HG03095 (cell line): ENCODE data around the gene CCP110.
A peak's percentile ranks its signal among the peaks of the same experiment; 100 is the strongest.

Experiments
- ATAC-seq: cut with Tn5 transposase; IDR thresholded peaks from one replicate; pipeline ENCODE4 v1.9.1; 2021; ENCODE audit warnings: moderate library complexity; ENCODE audit not compliant: unreplicated experiment

CCP110 gene

DNA sequence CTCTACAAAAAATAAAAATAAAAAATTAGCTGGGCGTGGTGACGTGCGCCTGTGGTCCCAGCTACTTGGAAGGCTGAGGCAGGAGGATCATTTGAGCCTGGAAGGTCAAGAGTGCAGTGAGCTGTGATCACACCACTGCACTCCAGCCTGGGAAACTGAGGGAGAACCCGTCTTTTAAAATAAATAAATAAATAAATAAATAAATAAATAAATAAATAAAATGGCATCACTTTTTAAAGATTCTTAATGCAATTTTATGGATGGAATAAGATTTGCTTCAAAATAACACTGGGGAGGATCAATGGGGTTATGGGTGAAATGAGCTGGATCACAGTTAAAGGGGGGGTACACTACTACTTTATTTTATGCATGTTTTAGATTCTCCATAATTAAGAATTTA is 16.8 kb upstream of the CCP110 start:
- ATAC-seq: no peak

GRCh38 chr16:19507867-19508266 is 15.9 kb upstream of the CCP110 start:
- no peak for ATAC-seq

GRCh38 chr16:19512297-19512696 is 11.4 kb upstream of the CCP110 start:
- ATAC-seq: no peak

- no peak for ATAC-seq
Observed at GRCh38 chr16:19513377-19514053, 10.2 kb upstream of the CCP110 start.

GRCh38 chr16:19515757-19516156 is 8.0 kb upstream of the CCP110 start:
- ATAC-seq: no peak

DNA sequence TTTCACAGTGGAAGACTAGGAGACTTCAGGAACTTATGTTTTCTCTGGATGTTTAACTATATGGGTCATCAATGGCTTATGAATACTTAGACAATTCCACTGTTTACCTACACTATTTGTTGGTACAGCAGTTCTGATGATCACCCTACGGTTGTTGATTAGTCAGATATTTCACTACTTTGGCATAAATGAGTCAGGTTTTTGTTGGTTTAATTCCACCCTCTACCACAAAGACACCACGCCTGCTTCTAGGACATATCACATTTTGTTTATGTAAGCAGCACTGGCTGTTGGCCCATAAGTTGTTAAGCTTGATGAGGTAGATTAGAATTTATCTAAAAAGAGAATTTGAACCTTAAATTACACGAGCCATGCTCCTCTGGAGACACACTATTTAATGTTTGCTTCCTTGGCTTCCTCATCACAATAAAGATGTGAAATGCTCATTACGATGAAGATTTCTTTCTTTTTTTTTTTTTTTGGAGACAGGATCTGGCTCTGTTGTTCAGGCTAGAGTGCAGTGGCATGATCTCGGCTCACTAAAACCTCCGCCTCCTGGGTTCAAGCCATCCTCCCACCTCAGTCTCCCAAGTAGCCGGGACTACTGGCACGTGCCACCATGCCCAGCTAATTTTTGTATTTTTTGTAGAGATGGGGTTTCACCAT is 6.2 kb upstream of the CCP110 start:
- no peak for ATAC-seq

DNA sequence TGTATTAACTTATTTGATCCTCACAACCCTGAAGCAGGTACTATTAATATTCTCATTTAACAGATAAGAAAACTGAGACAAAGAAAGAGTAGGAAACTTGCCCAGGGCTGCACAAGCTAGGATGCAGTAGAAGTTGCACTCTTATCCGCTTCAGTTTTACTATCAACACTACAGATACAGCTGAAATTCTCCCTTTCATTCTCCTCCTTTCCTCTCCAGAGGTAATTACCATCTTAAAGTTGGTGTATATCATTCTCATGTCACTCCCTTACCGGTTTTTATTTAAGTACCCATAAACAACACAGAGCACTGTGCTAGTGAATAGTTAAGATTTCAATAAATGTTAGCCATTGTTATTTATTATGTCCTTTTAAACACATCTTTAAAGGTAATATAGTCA is 5.4 kb upstream of the CCP110 start:
- no peak for ATAC-seq

DNA sequence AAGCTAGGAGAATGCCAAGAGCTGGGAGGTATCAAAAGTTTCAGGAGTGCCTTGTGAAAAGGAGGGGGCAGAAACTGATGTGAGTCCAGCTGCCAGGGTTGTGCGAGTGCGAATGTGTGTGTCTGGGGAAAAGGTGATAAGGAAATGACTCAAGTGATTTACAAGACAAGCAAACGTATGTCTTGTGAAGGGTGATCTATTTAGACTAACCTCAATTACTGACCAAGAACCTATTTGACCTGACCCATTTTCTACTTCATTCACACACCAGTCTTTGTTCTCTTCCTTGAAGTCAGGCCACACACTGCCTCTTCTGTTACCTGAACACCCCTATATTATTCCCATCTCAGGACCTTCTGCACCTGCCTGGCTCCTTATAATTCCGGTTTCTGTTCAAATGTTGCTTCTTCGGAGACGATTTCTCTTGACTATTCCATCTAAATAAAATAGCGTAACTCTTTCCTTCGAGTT is 2.8 kb upstream of the CCP110 start:
- ATAC-seq: no peak

GRCh38 chr16:19521471-19522396 is 2.0 kb upstream of the CCP110 start, which contains the start of gene GDE1:
Gene GDE1 (minus strand): TSS chr16:19522098. CDS start chr16:19521964, 134 bp downstream.
- peak; percentile 66 for ATAC-seq

- no peak for ATAC-seq
Observed at GRCh38 chr16:19522397-19522732, 1.4 kb upstream of the CCP110 start.

DNA sequence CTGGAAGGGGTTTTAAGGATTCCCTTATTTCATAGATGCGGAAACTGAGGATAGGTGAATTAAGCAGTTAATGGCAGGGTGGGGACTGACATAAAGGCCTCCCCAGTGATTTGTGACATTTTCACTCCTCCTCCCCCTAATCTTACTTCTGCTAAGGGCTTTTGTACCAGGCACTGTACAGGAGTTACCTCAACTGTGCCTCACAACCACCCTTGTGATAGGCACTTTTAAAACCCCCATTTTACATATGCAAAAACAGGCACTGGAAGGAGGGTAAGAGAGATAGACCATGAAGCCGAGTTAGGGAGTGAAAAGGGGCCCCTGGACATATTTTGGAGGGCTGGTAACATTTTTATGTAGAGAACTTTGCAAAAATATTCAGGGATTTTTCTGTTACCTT is 982 bp upstream of the CCP110 start:
- no peak for ATAC-seq

DNA sequence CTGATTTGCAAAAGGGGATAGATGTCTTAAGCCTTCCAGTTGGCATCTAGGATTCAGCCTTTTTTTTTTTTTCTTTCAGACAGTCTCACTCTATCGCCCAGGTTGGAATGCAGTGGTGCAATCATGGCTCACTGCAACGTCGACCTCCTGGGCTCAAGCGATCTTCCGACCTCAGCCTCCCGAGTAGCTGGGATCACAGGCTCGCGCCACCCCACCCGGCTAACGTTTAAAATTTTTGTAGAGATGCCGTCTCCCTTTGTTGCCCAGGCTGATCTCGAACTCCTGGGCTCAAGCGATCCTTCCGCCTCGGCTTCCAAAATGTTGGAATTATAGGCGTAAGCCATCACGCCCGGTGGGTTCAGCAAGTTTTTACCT is 571 bp upstream of the CCP110 start:
- ATAC-seq: no peak

GRCh38 chr16:19524356-19524615 is 544 bp downstream of the CCP110 start:
- no peak for ATAC-seq

- no peak for ATAC-seq
Observed at GRCh38 chr16:19524616-19525384, 1.1 kb downstream of the CCP110 start.

GRCh38 chr16:19525385-19525723 is 1.6 kb downstream of the CCP110 start:
- no peak for ATAC-seq

DNA sequence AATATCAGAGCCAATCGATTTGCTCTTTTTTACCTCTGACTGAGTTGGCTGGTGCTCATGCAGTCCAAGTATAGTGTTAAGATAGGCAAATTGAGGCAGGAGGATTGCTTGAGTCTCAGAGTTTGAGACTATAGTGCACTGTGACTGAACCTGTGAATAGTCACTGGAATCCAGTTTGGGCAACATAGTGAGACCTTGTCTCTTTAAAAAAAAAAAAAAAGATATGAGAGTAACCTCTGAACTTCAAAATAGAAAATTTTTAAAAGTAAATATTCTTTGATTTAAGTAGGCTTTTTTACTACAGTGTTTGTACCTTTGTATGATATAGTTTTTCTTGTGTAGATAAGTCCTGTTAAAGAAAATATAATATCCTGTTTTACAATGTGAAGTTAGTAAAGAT is 3.4 kb downstream of the CCP110 start:
- ATAC-seq: no peak

GRCh38 chr16:19528666-19529065 is 4.9 kb downstream of the CCP110 start:
- no peak for ATAC-seq

DNA sequence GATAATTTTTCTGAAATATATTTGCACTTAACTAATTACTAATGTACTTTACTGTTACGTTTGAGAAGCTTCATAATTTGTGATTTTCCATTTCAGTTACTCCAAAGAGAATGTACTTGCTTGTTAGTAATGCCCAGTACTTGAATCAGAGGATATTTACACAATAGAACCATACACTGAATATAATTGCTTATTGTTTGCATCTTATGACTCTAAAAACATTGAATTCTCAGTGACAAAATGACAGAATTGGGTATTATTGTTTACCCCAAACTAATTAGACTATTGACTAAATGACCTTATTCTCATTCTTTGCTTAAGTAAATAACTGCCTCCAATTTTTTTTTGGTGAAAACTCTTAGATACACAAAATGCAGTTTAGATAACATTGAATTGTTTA is 8.9 kb downstream of the CCP110 start:
- no peak for ATAC-seq

GRCh38 chr16:19540241-19540970 is 16.7 kb downstream of the CCP110 start:
- ATAC-seq: no peak

GRCh38 chr16:19542138-19542821 is 18.5 kb downstream of the CCP110 start:
- ATAC-seq: no peak
